Measurements from ENCODE around the gene WNK4. TPM values are rescaled to one million over a fixed set of nuclear protein-coding genes. Genes with fewer than 3 reads are reported as not detected.
A peak's percentile ranks its signal among the peaks of the same experiment; 100 is the strongest.

Gene WNK4
- total and polyA plus RNA-seq, 10 donors = 0.04 to 0.52 (median 0.10) TPM; not detected in 5

- Histone ChIP-seq H3K9me3 (no peaks in the 10 kb centered on the region), H3K27me3 (replicated peaks in 1 of 7) (no peaks in the 10 kb centered on the region), H3K4me1 (peaks cover 4 to 38% (median 32%) of the 10 kb centered on the region in 6 donors), H3K4me3 (no peak overlapping the region), H3K27ac (no peak overlapping the region), H3K36me3 (peaks cover 0 to 15% (median 10%) of the 10 kb centered on the region in 6 donors)
- intact Hi-C loops (cut with DNase I; ENCODE audit: low total_unique reads) = no loop called here
- TF ChIP-seq CTCF (IDR thresholded peaks at IDR 0.05 in 8 of 11, conservative IDR thresholded peaks at IDR 0.05 in 3 of 11) (no peak), POLR2A (IDR thresholded peaks at IDR 0.05) (no peak), POLR2AphosphoS5 (IDR thresholded peaks at IDR 0.05) (no peak)
- no peak for DNase-seq
These were observed 50.6 kb downstream of the WNK4 start for GRCh38 chr17:42830971-42831370.

GRCh38 chr17:42832213-42832933 lies 52.0 kb downstream of the WNK4 start:
- H3K4me3 ChIP-seq = peak overlapping the region; percentile 74 to 97 (median 92)
- H3K27me3 ChIP-seq (replicated peaks in 1 of 7) = no peaks in the 10 kb centered on the region
- peaks cover 0 to 29% (median 24%) of the 10 kb centered on the region in 6 donors for H3K36me3 ChIP-seq
- H3K4me1 ChIP-seq = peaks cover 4 to 52% (median 34%) of the 10 kb centered on the region in 6 donors
- no peaks in the 10 kb centered on the region for H3K9me3 ChIP-seq
- intact Hi-C loops (cut with DNase I; ENCODE audit: low total_unique reads) = no loop called here
- WGBS, 5 donors = 55 to 58% (median 56%) methylated on average over 9 of the region's 9 CpGs
- peak overlapping the region; percentile 49 to 91 (median 89) for H3K27ac ChIP-seq
- DNase-seq = no peak
- TF ChIP-seq POLR2A (IDR thresholded peaks at IDR 0.05) (no peak), POLR2AphosphoS5 (IDR thresholded peaks at IDR 0.05) (no peak)

- peak; percentile 99 for TF ChIP-seq POLR2AphosphoS5 (IDR thresholded peaks at IDR 0.05)
- peak in 2 of 3 donors; percentile 45 to 83 for TF ChIP-seq POLR2A (IDR thresholded peaks at IDR 0.05)
- TF ChIP-seq CTCF (IDR thresholded peaks at IDR 0.05 in 8 of 11, conservative IDR thresholded peaks at IDR 0.05 in 3 of 11) = peak in 4 of 11 experiments; percentile 21 to 26 (median 24)
These were observed 52.7 kb downstream of the WNK4 start, which contains the start of gene PSME3 for GRCh38 chr17:42832934-42833766. PSME3 (plus strand) TSS chr17:42833397; CDS start chr17:42833632, 235 bp downstream.

GRCh38 chr17:42833767-42834422 lies 53.5 kb downstream of the WNK4 start:
- H3K4me3 ChIP-seq = peak overlapping the region; percentile 74 to 97 (median 92)
- no peaks in the 10 kb centered on the region for H3K27me3 ChIP-seq (replicated peaks in 1 of 7)
- intact Hi-C loops (cut with DNase I; ENCODE audit: low total_unique reads) = no loop called here
- H3K9me3 ChIP-seq = no peaks in the 10 kb centered on the region
- H3K36me3 ChIP-seq = peaks cover 0 to 44% (median 39%) of the 10 kb centered on the region in 6 donors
- peaks cover 4 to 53% (median 34%) of the 10 kb centered on the region in 6 donors for H3K4me1 ChIP-seq
- WGBS, 5 donors = 6 to 8% (median 6%) methylated on average over 17 to 18 of the region's 18 CpGs
- no peak for DNase-seq
- TF ChIP-seq POLR2AphosphoS5 (IDR thresholded peaks at IDR 0.05) (no peak), POLR2A (IDR thresholded peaks at IDR 0.05) (no peak)
- H3K27ac ChIP-seq = peak overlapping the region; percentile 49 to 91 (median 89)

More at GRCh38 chr17:42832934-42833766, 52.7 kb downstream of the WNK4 start, which contains the start of gene PSME3:
- Histone ChIP-seq H3K36me3 (peaks cover 0 to 37% (median 32%) of the 10 kb centered on the region in 6 donors), H3K27ac (peak within 1 kb of the TSS; percentile 49 to 91 (median 89)), H3K9me3 (no peaks in the 10 kb centered on the region), H3K27me3 (replicated peaks in 1 of 7) (no peaks in the 10 kb centered on the region), H3K4me1 (peaks cover 4 to 53% (median 34%) of the 10 kb centered on the region in 6 donors), H3K4me3 (peak within 1 kb of the TSS; percentile 74 to 97 (median 92))
- peak; percentile 99 for DNase-seq
- intact Hi-C loops (cut with DNase I; ENCODE audit: low total_unique reads) = no loop called here
- 0 to 2% (median 0%) methylated on average over 44 to 71 of the region's 71 CpGs for WGBS, 5 donors

All from spleen (tissue), 11 donors.